Activated CD8-positive, alpha-beta memory T cell treated with anti-CD3 and anti-CD28 coated beads, Interleukin-2, amount 50 U/mL, for 1 hour (primary cell): ENCODE measurements around the gene MSLN.
"Not testable (repeated sequence)": the region's sequence is repeated elsewhere in the genome, so short reads cannot be mapped to it uniquely, and the experiment has no call there.

ENCODE experiments used
- DNase-seq: peaks from one replicate; pipeline ENCODE4 v3.0.0-alpha.2; 2020; ENCODE audit errors: extremely low read depth

The MSLN gene

DNA sequence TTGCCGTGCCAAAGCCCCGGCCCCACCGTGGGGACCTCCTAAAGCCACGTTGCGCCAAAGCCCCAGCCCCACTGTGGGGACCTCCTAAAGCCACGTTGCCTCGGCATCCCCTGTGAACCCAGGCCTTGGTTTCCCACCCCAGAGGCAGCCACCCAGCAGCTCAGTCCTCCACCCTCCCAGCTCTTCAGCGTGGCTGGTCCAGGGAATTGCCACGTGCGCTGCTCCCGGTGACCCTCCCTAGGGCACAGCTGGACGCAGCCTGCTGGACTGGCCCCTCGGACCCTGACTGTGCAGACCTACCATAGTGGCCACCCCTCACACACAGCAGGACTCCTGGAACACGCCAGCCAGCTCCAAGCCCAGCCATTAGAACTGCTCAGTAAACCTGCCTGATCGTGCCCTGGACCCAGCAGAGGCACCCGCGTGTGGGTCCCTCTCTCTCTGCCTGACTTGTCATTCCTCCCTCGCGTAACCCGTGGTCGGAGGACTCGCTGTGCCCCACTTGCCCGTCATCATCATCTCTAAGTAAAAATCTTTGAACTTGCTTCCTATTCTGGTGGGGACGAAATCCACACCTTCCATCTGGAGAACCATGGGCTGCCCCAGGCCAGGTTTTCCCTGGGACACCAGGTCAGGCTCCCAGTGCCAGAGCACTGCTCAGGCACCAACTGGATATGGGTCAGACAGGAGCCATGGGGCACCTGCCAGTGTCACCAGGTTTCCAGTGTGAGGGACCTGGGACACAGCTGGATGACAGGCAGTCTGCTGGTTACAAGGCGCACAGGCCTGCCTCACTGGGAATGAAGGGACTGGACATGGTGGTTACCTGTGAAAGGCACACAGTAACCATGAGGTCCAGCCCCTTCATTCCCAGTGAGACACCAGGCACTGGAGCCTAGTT, 25.3 kb upstream of the MSLN start:
- no peak for DNase-seq

DNA sequence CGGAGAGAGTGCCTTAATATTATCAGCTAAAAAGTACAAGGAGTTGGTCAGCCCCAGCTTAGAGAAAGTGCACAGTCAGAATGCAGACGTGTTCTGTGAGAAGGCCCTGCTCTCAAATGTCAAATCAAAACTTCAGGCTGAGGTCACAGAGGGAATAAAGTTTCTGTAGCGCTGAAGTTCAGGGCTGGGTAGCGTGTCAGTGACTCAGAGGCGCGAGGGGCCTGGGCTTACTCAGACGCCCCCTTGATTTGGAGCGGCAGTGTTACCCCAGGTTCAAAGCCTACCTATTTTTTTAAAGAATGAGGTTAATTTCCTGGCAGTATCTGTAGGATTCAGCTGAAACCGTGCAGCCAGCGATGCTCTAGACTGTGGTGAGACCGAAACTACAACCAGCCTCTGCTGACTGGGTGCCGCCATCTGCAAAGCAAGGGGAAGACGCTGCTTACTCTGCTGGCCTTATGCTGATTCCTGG, 24.5 kb upstream of the MSLN start:
- no peak for DNase-seq

DNA sequence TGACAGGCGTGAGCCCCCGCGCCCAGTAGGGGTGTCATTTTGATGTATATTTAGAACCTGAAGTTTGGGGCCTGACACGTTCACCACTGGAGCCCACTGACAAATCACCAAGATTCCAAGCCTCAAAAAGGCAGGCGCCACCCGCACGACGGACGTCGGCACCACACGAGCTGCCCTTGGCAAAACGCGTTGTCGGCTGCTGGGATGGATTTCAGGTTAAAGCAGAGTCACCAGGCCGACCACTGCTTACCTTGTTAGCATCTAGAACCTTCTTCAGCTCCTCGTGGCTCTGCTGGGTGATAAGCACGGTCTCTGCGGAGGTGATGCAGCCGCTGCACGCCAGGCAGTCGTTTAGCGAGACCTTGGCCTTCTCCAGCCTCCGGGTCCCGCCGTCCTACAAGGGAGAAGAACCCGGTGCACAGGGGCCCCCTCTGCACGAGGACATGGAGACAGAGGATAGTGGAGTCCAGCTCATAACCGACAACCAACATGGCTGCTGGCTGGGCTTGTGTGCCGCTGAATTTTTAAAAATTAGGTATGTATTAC, 23.5 kb upstream of the MSLN start:
- no peak for DNase-seq

DNA sequence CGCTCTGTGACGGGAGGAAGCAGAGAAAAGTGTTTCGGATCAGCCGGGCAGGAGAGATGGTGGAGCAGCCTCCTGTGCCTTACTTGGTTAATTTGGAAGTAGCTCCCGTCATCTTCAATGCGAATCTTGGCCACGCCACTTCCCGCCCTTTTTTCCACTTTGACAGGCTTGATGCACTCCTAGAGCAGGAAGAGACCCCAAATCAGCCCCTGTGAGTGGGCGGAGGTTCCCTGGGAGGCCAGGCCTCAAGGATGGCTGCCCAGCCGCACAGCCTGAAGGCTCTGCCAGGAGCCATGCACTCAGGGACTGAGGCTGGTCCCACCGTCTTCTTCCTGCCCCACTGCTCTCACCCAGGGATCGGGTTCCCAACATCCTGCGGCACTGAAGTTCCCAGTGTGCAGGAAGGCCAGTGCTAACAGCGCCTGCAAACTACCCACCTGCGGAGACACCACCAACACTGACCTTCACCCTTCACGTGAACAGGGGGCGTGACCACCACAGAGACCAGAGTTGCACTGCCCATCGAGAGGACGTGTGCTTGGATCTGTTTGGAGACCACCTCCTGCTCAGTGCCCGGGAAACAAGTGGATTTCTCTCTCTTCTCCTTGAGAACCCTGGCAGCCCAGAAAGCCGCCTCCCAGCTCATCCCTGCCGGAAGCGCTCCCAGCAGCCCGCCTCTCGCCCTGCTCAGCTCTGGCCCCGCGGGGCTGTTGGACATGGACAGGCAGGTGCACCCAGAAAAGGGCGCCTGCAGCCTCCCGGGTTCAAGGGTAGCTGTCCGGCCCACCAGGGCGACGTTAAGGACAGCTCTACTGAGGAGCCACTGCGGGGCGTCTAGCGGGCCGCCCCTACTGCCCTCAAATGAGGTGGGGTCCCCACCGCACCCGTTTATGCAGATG, 20.7 kb upstream of the MSLN start:
- DNase-seq, result no peak

DNA sequence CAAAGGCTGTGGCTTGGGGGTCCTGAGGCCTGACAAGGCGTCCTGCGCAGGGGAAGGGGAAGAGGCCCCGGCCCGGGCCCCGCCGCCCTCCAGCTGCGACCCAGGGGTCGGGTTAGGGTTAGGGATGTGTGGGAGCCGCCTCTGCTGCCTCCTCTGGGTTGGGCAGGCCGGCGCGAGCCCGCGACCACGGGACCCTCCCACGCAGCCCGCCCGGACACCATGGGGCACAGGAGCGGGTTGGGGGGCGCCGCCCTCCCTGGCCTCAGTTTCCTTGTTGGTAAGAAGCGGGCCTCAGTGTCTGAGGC, 20.1 kb upstream of the MSLN start:
- no peak for DNase-seq

DNA sequence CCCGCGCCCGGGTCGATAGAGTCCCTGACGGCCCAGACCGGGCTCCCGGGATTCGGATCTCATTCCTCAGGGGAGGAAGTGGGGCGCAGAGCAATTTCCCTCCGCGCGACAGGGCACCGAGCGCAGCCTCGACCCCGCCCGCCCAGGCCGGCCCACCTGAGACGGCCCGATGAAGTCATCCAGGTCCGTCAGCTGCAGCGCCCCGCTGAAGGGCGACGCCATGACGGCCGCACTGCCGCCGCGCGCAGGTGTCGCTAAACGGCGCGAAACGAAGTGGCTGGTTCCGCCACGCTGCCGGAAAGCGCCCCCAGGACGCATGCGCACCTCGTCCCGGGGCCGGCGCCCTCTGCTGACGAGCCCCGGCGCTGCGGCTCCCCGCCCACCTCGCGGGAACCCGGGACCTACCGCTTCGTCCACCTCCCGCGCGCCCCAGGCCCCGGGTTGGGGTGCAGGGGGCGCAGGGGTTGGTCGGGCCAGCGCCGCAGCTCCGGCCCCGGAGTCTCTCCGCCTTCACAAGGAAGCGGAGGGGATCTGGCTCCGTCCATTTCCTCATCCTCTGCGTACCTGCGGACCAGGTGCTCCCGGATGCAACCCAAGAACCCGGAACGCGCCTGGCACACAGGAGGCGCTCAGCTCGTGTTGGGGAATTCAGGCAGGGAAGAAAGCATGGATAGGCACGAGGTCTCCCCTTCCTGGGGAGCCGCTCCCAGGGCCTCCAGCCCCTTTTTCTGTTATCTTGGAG, 19.6 kb upstream of the MSLN start, which contains the start of gene CIAO3:
TSS of gene CIAO3 (minus strand) at position 234 of the 742 bp plus-strand sequence. CDS start at position 222, 12 bp downstream.
- DNase-seq, result peak; percentile 70

DNA sequence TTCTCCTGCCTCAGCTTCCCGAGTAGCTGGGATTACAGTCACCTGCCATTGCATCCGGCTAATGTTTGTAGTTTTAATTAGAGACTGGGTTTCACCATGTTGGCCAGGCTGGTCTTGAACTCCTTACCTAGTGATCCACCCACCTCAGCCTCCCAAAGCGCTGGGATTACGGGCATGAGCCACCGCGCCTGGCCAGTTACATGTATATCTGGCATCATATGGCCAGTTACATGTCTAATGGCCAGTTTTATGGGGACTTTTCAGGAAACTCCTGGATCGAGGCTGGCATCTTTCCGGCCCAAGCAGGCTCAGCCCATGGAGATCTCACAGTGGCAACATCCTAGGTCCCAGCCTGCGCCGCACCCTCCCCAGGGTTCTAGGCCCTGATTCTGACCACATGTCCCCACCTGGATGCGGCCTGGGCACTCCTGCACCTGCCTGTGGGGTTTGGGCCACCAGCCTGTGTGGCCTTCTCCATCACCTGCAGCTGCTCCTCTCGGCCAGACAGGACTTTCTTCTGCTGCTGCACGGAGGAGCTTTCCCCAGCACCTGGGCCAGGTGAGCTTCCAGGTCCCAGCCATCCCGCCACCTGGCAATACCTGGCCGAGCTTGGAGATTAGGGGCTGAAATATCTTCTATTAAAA, 18.4 kb upstream of the MSLN start:
- no peak for DNase-seq

DNA sequence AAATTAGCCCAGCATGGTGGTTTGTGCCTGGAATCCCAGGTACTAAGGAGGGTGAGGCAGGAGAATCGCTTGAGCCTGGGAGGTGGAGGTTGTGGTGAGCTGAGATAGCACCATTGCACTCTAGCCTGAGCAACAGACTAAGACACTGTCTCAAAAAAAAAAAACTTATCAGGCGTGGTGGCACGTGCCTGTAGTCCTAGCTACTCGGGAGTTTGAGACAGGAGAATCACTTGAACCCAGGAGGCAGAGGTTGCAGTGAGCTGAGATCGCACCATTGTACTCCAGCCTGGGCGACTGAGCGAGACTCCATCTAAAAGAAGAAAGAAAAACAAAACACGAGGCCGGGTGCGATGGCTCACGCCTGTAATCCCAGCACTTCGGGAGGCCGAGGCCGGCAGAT, 17.6 kb upstream of the MSLN start:
- not testable (repeated sequence) for DNase-seq

DNA sequence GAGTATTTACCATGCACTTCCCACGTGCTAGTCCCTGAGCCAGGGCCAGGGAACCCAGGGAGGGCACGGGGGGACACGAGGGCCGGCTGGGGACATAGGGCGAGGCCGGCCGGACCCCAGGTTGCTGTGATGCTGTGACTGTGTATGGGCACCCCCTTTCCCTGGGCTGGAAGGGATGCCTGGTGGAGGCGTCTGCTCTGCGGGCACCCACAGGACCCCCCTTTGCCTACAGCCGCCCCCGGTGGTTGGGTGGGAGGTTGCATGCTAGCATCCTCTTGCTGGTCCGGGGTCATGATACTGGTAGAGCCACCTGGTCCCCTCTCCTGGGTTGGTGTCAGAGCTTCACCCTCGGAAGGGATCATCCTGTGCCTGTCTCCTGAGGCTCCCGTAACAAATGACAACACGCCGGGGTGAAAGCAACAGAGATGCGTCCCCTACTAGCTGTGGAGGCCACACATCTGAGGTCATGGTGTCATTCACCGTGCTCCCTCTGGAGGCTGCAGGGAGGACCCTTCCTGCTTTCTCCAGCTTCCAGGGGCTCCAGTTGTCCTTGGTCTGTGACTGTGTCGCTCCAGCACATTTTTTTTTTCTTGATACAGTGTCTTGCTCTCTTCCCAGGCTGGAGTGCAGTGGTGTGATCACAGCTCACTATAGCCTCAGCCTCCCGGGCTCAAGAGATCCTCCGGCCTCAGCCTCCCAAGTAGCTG, 16.6 kb upstream of the MSLN start:
- no peak for DNase-seq

DNA sequence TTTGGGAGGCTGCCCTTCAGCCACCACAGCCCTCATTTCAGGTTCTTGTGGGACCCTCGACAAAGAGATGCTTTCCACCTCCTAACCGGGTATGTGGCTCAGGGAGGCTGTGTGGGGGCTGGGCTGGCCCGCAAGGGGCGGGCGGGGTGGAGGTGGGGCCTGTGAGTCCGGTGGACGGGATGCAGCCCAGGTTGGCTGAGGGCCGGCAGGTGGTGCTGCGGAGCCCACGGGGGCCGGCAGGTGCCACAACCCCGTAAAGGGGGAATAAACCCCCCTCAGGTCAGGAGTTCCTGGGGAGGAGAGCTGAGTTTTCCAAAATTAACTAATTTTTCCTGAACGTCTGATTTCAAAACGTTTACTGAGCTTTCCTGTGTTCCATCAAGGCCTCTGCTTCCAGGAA, 14.8 kb upstream of the MSLN start:
- no peak for DNase-seq

DNA sequence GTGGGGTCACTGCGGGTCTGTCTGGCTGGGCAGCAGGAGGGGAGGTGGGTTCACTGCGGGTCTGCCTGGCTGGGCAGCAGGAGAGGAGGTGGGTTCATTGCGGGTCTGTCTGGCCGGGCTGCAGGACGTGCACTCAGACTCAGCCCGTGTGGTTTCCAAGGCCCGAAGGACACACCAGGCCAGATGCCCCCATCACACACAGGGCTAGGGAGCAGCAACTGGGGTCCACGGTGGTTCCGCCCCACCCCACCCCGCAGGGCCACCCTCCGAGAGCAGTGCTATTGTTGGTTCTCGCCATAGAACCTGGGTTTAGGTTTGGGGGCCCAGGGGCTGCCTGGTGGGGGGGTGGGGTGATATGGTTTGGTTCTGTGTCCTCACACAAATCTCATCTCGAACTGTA, 13.9 kb upstream of the MSLN start:
- DNase-seq, result no peak

DNA sequence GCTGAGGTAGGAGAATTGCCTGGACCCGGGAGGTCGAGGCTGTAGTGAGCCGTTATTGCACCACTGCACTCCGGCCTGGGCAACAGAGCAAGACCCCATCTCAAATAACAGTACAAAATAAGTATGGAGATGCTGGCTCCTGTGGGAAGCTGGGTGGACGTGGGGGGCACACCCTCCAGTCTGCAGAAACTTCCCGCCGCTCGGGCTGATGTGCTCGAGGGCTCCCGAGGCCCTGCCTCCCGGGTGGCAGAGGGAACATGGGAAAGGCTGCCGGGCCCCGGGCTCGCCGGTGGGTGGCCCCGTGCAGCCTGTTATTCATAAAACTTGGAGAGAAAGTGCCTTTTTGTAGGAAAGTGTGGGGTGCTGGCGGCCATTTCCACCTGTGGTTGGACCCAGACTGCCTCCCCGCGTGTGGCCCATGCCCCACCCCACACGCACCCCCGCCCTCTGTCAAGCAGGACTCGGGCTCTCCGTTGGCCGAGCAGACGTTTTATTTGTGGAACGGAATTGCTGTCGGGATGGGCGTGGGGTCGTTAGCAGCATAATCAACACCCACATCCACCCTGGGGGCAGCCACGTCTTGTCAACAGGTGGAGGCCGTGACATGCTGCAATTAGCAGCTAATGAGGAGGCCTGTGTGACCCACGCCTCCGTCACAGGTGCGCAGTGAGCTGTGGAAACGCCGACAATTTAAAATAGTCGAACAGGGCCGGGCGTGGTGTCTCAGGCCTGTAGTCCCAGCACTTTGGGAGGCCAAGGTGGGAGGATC, 12.4 kb upstream of the MSLN start:
- DNase-seq, result no peak

DNA sequence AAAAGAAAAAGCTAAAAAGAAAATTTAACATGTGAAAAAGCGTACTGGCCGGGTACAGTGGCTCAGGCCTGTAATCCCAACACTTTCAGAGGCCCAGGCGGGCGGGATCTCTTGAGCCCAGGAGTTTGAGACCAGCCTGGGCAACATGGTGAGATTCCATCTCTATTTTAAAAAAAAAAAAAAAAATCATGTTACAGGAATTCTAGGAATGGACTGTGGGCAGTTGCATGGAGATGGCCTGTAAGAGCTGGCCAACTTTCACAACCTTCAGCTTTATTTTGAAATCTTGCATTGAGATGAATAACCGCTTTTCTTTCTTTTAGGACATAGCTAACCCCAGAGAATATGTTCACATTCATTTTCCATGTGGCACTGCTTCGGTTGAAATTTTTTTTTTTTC, 11.5 kb upstream of the MSLN start:
- DNase-seq, result no peak

DNA sequence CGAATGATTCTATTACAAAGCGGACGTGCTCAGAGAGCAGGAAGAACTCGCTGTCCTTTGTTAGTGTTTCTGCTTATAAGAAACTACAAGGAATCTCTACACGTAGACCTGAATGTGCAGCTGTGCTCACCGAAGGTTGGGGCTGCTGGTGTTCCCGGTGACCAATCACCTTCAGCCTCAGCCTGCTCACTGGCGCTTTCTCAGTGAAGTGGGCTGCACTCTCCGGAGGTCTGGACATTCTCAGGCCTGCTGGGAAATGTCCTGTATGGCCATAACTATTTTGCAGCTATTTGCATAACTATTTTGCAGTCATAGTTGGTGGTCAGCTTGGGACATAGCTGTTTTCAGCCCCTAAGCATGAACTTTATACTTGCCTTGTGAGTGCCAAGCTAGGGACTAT, 10.0 kb upstream of the MSLN start:
- DNase-seq, result no peak

DNA sequence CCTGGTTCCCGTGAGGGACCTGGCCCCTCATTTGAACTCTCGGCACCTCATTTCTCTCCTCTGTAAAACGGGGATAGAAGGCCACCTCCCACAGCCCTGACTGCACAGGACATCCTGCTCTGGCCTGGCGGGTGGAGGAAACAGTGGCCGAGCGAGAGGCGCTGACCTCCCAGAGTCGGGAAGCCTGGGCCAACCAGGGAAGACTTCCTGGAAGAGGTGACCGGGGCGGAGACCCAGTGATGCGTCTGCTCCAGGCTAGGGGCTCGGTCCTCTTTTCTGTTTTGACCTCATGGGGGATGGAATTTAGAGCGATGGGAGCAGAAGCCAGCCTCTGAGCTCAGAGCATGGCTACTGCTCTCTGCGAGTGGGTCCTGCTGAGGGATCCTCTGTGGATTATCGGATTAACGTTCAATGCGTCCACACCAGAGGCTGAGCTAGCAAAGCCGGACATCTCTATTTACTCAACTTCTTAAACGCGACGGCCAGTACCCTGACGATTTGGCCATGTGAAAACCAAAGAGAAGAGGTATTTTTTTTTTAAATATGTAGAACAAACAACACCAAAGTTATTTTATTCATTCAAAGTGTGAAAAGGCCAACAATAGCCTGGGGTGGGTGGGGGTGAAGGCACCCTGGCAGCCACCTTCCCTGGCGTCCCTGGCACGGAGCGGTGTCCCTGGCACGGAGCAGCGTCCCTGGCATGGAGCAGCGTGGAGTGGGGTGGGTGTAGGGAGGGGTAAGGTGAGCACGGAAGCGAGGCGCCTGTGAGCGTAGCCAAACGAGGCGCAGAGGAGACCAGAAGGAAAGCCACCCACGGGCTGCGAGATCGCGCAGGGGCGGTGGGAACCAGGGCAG, 9.2 kb upstream of the MSLN start:
- no peak for DNase-seq

DNA sequence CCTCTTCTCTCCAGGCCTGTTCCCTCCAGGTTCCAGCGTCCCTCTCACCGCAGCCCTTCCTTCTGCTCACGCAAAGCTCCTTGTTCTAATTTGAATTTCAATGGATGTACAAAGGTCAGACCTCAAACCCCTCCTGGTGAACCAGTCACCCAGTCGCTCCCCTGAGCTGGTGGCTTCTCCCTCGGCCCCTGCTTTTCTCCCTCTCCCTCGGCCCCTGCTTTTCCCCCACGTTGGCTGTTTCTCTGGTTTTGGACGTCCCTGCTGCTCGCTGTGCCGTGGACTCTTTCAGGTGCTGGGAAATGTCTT, 8.6 kb upstream of the MSLN start:
- no peak for DNase-seq

DNA sequence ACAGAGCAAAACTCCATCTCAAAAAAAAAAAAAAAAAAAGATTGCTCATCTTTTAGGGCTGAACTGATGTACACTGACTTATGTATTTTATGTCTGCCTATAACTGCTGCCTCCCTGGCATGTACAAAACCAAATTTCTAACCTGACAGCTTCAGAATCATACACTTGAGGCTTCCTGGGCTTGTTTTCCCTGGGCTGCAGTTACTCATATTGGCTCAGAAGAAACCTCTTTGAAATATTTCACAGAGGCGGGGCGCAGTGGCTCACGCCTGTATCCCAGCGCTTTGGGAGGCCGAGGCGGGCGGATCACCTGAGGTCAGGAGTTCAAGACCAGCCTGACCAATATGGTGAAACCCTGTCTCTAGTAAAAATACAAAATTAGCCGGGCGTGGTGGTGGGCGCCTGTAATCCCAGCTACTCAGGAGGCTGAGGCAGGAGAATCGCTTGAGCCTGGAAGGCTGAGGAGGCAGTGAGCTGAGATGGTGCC, 6.4 kb upstream of the MSLN start:
- not testable (repeated sequence) for DNase-seq

DNA sequence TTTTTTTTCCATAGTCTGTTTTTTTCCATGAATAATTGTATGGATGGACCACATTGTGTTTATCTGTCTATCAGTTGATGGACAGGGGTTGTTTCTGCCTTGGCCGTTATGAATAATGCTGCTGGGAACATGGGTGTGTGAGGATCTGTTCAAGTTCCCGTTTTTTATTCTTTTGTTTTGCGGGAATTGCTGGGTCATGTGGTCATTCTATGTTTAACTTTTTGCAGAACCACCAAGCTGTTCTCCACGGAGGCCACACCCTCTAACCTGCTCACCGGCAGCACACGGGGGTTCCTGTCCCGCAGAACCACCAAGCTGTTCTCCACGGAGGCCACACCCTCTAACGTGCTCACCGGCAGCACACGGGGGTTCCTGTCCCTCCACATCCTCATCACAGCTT, 5.9 kb upstream of the MSLN start:
- DNase-seq, result no peak

DNA sequence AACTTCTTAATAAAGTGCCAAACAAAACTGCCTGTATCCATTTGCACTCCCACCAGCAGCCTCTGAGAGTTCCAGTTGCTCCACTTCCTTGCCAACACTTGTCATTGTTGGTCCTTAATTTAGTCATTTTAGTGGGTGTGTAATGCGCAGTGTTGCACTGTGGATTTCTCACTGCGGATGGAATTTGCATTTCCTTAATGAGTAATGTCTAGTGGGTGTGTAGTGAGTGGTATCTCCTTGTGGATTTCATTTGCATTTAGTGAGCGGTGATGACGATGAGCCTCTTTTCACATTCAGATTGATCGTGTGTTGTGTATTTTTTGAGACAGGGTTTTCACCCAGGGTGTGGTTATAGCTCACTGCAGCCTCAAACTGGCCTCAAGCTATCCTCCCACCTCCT, 4.1 kb upstream of the MSLN start:
- no peak for DNase-seq
